Astrocyte (in vitro differentiated cells and primary cell): ENCODE measurements around the gene TTC13. TPM values are rescaled to one million over a fixed set of nuclear protein-coding genes. Genes with fewer than 3 reads are reported as not detected.
A peak's percentile ranks its signal among the peaks of the same experiment; 100 is the strongest.

Experiments used
- DNase-seq: peaks from one replicate; pipeline ENCODE4 v3.0.0-alpha.2; 2010; ENCODE audit warnings: low read depth
- FAIRE-seq: peaks from 2 replicates; lab custom pipeline; 2011; peaks lifted over from hg19 to GRCh38; lab: Jason Lieb, UNC
- H2AFZ ChIP-seq: 2 replicates; pipeline ENCODE4 v1.6.0; 2012; ENCODE audit warnings: low read depth, low read length, inconsistent platforms
- H3K27ac ChIP-seq: 2 replicates; pipeline ENCODE4 v1.5.1; 2011; ENCODE audit warnings: low read depth, low read length, inconsistent platforms
- H3K27me3 ChIP-seq: 2 replicates; pipeline ENCODE4 v1.6.0; 2011; ENCODE audit warnings: low read length, inconsistent platforms; ENCODE audit not compliant: insufficient read depth
- H3K36me3 ChIP-seq: 2 replicates; pipeline ENCODE4 v1.5.1; 2011; ENCODE audit warnings: low read length, inconsistent platforms; ENCODE audit not compliant: insufficient read depth
- H3K4me1 ChIP-seq: 2 replicates; pipeline ENCODE4 v1.5.1; 2011; ENCODE audit warnings: low read length, inconsistent platforms; ENCODE audit not compliant: insufficient read depth
- H3K4me2 ChIP-seq: 2 replicates; pipeline ENCODE4 v1.6.0; 2012; ENCODE audit warnings: low read length, inconsistent platforms
- H3K4me3 ChIP-seq: 2 replicates; pipeline ENCODE4 v1.5.1; 2011; ENCODE audit warnings: low read depth, mild to moderate bottlenecking, low read length, inconsistent platforms; ENCODE audit not compliant: insufficient read depth
- H3K79me2 ChIP-seq: 2 replicates; pipeline ENCODE4 v1.6.0; 2012; ENCODE audit warnings: mild to moderate bottlenecking, low read length, inconsistent platforms; ENCODE audit not compliant: insufficient read depth
- H3K9ac ChIP-seq: 2 replicates; pipeline ENCODE4 v1.6.0; 2012; ENCODE audit warnings: mild to moderate bottlenecking, low read length, inconsistent platforms
- H3K9me3 ChIP-seq: 2 replicates; pipeline ENCODE4 v1.5.1; 2012; ENCODE audit warnings: low read depth, mild to moderate bottlenecking, low read length, inconsistent platforms; ENCODE audit not compliant: insufficient read depth
- H4K20me1 ChIP-seq: 2 replicates; pipeline ENCODE4 v1.6.0; 2012; ENCODE audit warnings: low read length, inconsistent platforms; ENCODE audit not compliant: insufficient read depth
- H3K27ac Mint-ChIP-seq: one replicate; pipeline ENCODE4 v1.8.0; 2021; ENCODE audit warnings: mild to moderate bottlenecking, mixed read lengths; ENCODE audit not compliant: unreplicated experiment
- H3K27me3 Mint-ChIP-seq: one replicate; pipeline ENCODE4 v1.8.0; 2021; ENCODE audit warnings: low read depth, mixed read lengths; ENCODE audit not compliant: unreplicated experiment
- H3K36me3 Mint-ChIP-seq: one replicate; pipeline ENCODE4 v1.8.0; 2021; ENCODE audit warnings: low read depth, mixed read lengths; ENCODE audit not compliant: unreplicated experiment
- H3K4me1 Mint-ChIP-seq: one replicate; pipeline ENCODE4 v1.8.0; 2021; ENCODE audit warnings: low read depth, mixed read lengths; ENCODE audit not compliant: unreplicated experiment
- H3K4me3 Mint-ChIP-seq: one replicate; pipeline ENCODE4 v1.8.0; 2021; ENCODE audit warnings: mild to moderate bottlenecking, moderate library complexity, mixed read lengths; ENCODE audit not compliant: unreplicated experiment
- H3K9me3 Mint-ChIP-seq: one replicate; pipeline ENCODE4 v1.8.0; 2021; ENCODE audit warnings: mild to moderate bottlenecking, mixed read lengths; ENCODE audit not compliant: unreplicated experiment
- CTCF ChIP-seq: IDR thresholded peaks from 2 replicates; pipeline ENCODE4 v1.5.1; 2011; ENCODE audit warnings: low read depth, mild to moderate bottlenecking, inconsistent platforms, low read length, moderate library complexity; ENCODE audit not compliant: insufficient read depth
- EZH2 ChIP-seq: IDR thresholded peaks from 2 replicates; pipeline ENCODE4 v1.6.1; 2012; ENCODE audit warnings: mild to moderate bottlenecking, low read length, inconsistent platforms; ENCODE audit not compliant: insufficient read depth
- total RNA-seq: library from RNA; stranded (reverse); gene quantifications from 2 replicates; pipeline ENCODE4 v1.2.1, GENCODE V29; 2021

TTC13 gene
- total RNA-seq, 1 donor from 2014 or later = 13.0 TPM

GRCh38 chr1:230916587-230917283, 61.9 kb downstream of the TTC13 start:
- Histone ChIP-seq H4K20me1 (no peaks in the 10 kb centered on the region), H3K27ac (no peak overlapping the region), H2AFZ (no peak overlapping the region), H3K4me2 (no peak overlapping the region), H3K9me3 (no peaks in the 10 kb centered on the region), H3K36me3 (no peaks in the 10 kb centered on the region), H3K9ac (no peak overlapping the region), H3K79me2 (no peaks in the 10 kb centered on the region), H3K4me1 (no peaks in the 10 kb centered on the region), H3K27me3 (no peaks in the 10 kb centered on the region), H3K4me3 (no peak overlapping the region)
- DNase-seq (no peak), FAIRE-seq (no peak)
- Mint-ChIP-seq H3K4me1 (peaks cover 7% of the 10 kb centered on the region), H3K4me3 (no peak overlapping the region), H3K27me3 (no peaks in the 10 kb centered on the region), H3K27ac (no peak overlapping the region), H3K36me3 (peaks cover 4% of the 10 kb centered on the region), H3K9me3 (no peaks in the 10 kb centered on the region)
- TF ChIP-seq EZH2 = no peak
- TF ChIP-seq CTCF = no peak

GRCh38 chr1:230915078-230915477, 63.6 kb downstream of the TTC13 start:
- Histone ChIP-seq H3K9ac (no peak overlapping the region), H3K4me1 (no peaks in the 10 kb centered on the region), H3K4me2 (no peak overlapping the region), H2AFZ (no peak overlapping the region), H3K27ac (no peak overlapping the region), H3K36me3 (no peaks in the 10 kb centered on the region), H3K9me3 (no peaks in the 10 kb centered on the region), H3K4me3 (no peak overlapping the region), H4K20me1 (no peaks in the 10 kb centered on the region), H3K79me2 (no peaks in the 10 kb centered on the region), H3K27me3 (no peaks in the 10 kb centered on the region)
- peak; percentile 21 for DNase-seq
- FAIRE-seq = no peak
- TF ChIP-seq EZH2 (no peak), CTCF (no peak)
- Mint-ChIP-seq H3K9me3 (no peaks in the 10 kb centered on the region), H3K27ac (no peak overlapping the region), H3K4me3 (no peak overlapping the region), H3K36me3 (peaks cover 4% of the 10 kb centered on the region), H3K4me1 (peaks cover 7% of the 10 kb centered on the region), H3K27me3 (peaks cover 3% of the 10 kb centered on the region)

DNA sequence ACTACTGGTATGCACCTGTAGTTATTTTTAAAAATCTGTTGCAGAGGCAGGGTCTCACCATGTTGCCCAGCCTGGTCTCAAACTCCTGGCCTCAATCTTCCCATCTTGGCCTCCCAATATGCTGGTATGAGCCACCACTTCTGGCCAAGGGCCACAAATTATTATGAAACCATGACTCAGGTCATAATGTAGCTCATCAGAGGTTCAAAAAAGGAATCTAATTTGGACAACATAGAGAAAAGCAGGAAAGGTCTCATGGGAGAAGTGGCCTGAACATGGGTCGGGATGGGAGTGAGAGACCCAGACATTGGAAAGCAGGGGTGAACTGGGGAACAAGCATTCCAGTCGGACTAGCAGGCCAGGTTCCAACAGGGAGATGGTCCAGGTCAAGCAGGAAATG, 65.2 kb downstream of the TTC13 start:
- Histone ChIP-seq H4K20me1 (no peaks in the 10 kb centered on the region), H3K79me2 (no peaks in the 10 kb centered on the region), H3K9me3 (no peaks in the 10 kb centered on the region), H3K27me3 (no peaks in the 10 kb centered on the region), H3K9ac (no peak overlapping the region), H3K27ac (no peak overlapping the region), H3K4me1 (no peaks in the 10 kb centered on the region), H3K4me3 (no peak overlapping the region), H3K36me3 (no peaks in the 10 kb centered on the region), H3K4me2 (no peak overlapping the region), H2AFZ (no peak overlapping the region)
- H3K27me3 Mint-ChIP-seq = peaks cover 3% of the 10 kb centered on the region
- no peak overlapping the region for H3K27ac Mint-ChIP-seq
- peaks cover 11% of the 10 kb centered on the region for H3K36me3 Mint-ChIP-seq
- H3K4me3 Mint-ChIP-seq = no peak overlapping the region
- H3K4me1 Mint-ChIP-seq = peaks cover 7% of the 10 kb centered on the region
- DNase-seq (no peak), FAIRE-seq (no peak)
- no peaks in the 10 kb centered on the region for H3K9me3 Mint-ChIP-seq
- no peak for TF ChIP-seq CTCF
- no peak for TF ChIP-seq EZH2
